HG03039 (cell line): Measurements from ENCODE around the gene PODN.

Experiments
- ATAC-seq: cut with Tn5 transposase; IDR thresholded peaks from one replicate; pipeline ENCODE4 v1.9.1; 2021; ENCODE audit warnings: mild to moderate bottlenecking, moderate library complexity; ENCODE audit not compliant: unreplicated experiment

The PODN gene

DNA sequence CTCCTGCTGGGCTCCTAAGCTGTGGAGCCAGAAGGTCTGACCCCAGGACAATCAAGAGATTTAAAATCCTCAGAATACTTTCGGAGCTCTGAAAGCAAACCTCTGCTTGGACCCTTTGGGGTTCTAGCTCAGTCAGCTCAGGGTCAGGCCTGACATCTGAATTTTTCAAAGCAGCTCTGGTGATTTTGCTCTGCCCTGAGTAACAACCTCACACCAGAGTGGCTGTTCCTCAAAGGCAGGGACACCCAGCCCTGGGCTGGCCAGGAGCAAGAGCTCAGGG lies 68.5 kb downstream of the PODN start:
- ATAC-seq = no peak

DNA sequence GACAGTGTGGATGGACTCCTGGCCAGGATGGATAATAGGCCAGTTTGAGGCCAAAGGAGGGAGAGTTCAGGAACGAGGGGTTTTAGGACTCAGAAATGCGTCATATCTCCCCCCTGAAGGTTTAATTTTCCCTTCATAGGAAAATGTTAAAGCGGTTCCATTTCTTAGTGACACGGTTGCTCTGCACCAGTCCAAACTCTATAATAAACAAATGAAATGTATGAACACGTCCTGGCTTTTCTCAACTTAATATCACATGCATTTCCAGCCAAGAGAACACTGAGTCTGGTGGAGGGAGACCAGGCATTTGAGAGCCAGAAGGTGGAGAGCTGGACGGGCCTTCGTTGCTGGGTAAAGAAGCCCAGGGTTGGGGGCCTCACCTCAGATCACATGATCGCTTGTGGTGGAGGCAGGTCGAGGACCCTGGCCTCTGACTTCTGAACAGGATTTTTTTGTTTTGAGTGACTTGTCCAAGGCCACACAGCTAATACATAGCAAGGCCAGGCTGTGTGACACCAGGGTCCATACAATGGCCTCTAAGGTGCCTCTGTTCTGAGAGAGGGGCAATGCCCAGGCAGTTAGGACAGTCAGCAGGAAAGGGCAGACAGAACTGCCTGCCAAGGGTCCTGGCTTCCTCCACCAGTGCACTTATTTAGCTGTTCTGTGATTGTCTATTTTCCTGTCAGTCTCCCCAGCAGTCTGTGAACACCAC lies 69.0 kb downstream of the PODN start:
- no peak for ATAC-seq

- ATAC-seq = no peak
These were observed 69.6 kb downstream of the PODN start for GRCh38 chr1:53131590-53131938.

GRCh38 chr1:53132176-53132575 lies 70.2 kb downstream of the PODN start:
- ATAC-seq = no peak

- no peak for ATAC-seq
These were observed 71.4 kb downstream of the PODN start for GRCh38 chr1:53133261-53134041.

DNA sequence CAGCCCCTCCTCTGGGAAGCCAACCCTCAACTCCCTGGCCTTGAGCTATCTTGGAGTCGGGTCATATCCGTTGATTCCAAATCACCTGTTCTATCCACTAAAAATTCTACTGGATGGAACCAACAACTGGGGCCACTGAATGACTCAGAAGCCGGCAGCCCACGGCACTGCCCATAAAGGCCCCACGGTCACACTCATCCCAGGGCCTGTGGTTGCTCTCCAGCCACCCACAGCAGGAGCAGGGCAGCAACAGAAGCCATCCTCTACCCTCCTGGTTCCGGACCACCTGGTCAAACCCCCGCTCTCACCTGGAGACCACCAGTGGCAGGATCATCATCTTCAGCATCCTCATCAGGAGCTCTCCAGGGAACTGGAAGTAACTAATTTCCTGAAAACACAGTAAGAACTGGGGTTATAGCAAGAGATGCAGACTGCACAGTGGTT lies 72.1 kb downstream of the PODN start:
- ATAC-seq = no peak
